GM19468 (cell line): Measurements from ENCODE around the gene SMTNL2.
"Not testable (repeated sequence)": the region's sequence is repeated elsewhere in the genome, so short reads cannot be mapped to it uniquely, and the experiment has no call there.

Experiments
- ATAC-seq: cut with Tn5 transposase; IDR thresholded peaks from one replicate; pipeline ENCODE4 v1.9.1; 2021; ENCODE audit warnings: mild to moderate bottlenecking, moderate library complexity, moderate number of reproducible peaks; ENCODE audit not compliant: unreplicated experiment; ENCODE audit errors: extremely low read depth

The SMTNL2 gene

DNA sequence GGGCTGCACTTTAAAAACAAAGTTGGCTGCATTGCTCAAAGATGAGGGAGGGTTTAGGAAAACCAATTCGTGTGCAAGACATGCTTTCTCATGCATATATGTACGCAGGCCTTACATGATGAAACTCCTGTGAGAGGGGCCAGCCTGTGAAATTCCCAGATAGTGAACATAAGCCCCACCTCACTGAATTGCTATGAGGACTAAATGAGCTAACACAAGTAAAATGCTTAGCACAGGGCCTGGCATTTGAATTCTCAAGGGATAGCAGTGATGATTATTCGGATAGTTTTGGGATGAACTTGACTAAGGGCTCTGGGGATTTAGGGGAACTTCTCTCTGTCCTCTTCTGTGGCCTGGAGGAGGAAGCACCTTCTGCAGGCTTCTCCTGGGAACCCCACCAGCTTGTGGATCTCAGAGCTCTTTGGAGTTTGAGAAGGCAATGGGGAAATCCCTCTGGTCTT lies 40.2 kb downstream of the SMTNL2 start:
- ATAC-seq, result not testable (repeated sequence)

DNA sequence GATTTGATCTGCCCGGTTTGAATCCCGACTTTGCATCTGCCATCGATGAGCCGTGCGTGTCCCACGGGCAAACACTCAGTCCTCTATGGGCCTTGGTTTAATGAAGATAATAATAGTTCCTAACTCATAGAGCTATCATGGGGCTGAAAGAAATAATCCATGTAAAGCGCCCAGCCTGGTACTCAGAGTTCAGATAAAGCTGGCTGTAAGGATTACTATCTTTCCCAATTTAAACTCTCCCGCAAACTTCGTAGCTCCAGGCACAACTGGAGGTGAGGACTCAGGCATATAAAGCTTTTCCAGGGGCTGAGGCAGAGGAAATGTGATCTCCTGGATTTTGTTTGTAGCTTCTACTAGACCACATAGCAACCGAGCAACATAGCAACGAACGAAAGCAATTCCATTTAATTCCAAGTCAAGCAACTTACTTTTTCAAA lies 40.9 kb downstream of the SMTNL2 start:
- ATAC-seq, result no peak

DNA sequence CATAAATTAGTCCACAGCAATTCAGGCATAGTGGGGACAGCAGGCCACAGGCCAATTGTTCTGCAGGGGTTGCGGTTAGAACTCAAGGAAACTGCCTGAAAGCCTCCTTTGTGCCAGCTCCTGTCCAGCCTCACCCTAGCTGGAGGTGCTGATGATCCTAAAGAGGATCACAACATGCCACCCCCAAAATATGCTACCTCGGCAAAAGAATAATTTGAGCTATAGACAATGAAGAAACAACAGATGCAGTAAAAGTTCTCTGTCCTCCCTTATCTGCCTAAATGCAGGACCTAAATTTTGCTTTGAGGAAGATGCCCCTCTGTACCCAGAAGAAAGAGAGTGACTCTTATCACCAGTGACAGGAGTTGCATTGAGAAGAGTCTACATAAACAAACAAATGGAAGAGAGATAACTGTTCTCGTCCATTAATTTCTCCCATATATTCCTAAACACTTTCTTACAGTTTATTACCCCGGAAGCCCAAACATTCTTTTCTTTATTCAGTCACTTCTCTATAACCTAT lies 42.5 kb downstream of the SMTNL2 start:
- ATAC-seq, result no peak

DNA sequence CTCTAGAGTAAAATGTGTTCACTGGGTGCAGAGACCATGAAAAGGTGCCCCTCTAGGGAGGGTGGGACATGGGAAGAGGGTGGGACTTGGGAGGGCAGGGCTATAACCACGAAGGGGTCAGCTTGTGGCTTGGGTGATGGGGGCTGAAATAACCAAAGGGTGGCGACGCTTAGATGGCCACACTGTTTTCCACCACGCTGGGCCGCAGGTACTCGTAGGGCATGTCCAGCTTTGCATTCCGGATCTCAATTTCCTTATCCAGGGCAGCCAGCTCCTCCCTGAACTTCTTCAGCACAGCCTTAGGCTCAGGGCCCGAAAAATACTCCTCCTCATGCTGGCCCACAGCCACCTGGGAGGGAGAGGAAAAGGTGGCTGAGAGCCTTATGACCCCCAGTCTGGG lies 47.1 kb downstream of the SMTNL2 start:
- ATAC-seq, result no peak

DNA sequence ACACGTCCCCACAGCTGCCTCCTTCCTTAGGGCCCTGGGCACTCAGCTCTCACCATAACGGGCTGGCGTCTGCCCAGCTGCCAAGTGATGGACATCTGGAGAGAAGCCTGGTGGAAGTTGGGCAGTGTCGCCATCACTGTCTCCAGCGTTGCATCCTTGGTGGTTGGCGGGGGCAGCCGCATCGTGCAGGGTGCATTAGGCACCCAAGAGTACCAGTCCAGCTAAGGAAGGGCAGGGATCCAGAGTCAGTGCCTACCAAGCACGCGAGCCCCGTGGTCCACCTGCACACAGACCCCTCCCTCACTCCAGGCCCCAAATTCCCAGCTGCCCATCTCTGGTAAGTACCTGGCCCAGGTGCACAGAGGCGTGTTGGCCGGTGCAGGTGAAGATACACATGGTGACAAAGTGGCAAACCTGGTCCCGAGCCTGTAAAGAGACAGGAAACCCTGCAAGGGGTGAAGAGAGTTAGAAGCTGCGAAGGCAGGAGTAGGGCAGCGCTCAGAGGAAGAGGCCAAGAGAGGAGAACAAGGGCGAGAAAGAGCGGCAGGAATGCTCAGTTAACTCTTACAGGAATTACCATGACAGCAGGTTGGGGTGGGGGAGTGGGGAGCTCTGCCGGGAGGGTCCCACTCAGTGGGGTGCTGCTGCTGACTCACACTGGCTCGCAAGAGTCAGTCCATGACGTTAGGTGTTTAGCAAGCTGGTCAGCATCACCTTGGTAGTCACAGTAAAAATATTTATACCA lies 47.7 kb downstream of the SMTNL2 start:
- no peak for ATAC-seq

DNA sequence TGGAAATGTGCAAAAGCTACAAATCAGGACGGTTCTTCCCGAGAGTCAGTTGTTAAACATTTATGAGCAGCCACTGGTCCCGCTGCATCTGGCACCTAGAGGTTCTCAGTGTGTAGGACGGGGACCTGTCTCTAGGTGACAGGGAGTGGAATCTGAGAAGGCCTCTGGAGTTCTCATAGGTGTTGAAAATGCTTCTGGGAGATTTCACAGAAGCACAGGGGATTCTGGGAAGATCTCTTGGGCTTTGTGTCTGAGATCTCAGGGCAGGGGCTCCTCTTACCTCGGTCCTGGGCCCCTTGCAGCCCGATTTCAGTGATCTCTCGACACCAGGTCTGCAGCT lies 48.2 kb downstream of the SMTNL2 start:
- no peak for ATAC-seq

DNA sequence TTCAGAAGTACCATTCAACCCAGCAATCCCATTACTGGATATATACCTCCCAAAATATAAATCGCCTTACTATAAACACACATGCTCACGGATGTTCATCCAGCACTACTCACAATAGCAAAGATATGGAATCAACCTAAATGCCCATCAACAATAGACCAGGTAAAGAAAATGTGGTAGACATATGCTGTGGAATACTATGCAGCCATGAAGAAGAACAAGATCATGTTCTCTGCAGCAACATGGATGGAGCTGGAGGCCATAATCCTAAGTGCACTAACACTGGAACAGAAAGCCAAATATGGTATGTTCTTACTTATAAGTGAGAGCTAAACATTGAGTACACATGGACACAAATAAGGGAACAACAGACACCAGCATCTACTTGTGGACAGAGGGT lies 49.3 kb downstream of the SMTNL2 start:
- ATAC-seq, result no peak

DNA sequence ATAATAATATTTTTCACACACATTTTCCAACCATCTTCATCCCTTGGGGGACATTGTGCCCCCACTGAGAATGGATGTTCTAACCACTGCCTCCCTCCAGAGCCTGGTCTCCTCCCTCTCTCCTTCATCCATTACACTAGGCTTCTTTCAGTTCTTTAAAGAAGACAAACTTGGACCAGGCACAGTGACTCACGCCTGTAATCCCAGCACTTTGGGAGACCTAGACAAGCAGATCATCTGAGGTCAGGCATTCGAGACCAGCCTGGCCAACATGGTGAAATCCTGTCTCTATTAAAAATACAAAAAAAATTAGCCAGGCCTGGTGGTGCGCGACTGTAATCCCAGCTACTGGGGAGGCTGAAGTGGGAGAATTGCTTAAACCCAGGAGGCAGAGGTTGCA lies 50.6 kb downstream of the SMTNL2 start:
- ATAC-seq, result no peak

DNA sequence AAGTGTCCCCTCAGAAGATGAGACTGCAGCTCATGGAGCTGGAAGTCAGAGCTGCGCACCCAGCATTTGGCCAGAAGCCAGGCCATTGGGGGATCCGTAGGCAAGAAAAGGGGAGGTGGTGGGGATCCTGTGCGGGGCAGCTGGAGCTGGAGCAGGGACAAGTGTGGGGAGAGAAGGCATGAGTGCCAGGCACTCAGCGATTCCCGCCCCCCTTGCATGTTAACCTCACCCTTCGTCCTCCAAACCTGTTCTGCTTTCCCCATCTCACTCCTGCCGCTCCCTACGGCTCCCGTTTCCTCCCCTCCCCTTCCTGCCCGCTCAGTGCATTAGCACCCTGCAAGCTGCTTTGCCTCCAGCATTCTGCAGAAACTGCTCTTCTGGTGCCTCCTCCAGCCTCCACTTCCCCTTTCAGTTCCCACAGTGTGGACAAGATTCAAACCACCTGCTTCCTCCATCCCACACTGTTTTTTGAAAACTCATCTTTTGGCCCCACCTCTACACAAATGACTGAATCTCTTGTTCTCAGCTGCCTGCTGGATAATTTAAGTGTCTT lies 51.6 kb downstream of the SMTNL2 start:
- ATAC-seq, result no peak

DNA sequence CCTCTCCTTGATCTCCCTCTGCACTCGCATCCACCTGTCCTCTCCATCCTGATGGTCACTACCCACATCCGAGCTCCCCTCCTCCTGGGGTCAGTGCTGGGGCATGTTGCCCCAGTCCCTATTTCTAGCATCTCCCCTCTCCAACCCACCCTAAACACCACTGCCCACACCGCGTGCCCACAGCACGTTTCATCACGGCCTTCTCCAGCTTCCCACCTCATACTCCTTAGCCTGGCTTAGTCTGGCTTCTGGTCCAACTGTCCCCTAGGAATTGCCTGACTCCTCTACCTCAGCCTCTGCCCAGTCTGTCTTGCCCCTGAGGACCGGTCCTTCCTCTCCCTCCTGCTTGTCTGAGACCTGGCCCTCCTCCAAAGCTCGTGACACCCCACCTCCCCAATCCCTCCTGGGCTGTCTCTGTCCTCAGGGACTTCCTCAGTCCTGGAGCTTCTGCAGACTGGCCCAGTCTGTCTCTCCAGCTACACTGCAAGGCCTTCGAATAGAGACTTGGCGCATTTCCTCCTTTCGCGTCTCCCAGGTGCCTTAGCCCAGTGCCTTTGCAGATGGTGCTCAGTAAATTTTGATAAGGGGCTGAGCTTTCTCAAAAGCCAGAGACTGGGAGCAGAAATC lies 52.3 kb downstream of the SMTNL2 start:
- ATAC-seq, result no peak

DNA sequence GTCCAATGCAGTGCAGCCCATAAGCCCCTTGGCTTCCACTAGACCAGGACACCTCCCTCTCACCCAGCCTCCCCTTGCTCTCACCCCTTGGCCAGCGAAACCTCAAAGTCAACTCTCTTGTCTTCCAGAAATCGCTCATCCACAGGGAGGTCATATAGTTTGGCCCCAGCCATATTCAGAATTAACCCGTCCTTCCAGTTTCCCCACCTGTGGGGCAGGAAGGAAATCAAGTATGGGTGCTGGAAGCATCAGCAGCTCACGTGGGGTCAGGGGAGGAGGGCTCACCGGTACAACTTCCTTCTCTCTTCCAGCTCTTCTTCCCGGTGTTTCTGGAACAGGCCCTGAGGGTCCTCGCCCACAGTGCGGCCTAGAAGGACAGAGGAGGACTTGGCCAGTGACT lies 54.4 kb downstream of the SMTNL2 start:
- not testable (repeated sequence) for ATAC-seq

DNA sequence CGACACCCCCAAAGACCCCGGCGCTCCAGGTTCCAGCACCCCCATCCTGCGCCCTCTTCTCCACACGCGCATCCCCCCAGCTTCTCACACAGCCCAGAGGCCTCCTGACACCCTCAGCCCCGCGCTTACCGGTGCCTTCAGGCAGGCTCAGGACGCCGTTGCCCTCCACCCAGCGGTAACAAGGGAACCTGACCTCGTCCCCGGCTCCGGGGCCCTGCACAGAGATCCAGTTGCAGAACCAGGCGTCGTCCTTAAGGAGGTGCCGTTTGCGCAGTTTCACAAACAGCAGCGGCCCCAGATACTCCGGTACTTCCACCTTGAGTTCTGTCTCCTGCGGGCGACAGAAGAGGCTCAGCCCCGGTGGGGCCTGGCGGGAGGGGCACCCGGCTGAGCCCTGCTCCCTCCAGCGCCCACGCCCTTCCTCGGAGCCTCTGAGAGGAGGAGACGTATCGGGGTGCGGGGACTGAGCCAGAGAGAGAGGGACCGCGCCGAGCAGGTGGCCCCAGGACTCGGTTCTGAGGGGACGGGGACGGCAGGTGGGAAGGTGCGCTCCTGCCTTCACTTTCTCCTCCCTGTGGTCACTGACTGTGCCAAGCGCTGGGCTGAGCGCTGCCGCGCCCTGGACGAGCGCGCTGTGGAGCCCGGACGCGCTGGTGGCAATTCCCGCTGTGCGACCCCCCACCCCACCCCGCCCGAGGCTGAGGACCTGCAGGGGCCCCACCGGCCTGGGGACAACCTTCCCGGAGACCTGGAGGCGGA lies 55.2 kb downstream of the SMTNL2 start:
- ATAC-seq, result not testable (repeated sequence)

DNA sequence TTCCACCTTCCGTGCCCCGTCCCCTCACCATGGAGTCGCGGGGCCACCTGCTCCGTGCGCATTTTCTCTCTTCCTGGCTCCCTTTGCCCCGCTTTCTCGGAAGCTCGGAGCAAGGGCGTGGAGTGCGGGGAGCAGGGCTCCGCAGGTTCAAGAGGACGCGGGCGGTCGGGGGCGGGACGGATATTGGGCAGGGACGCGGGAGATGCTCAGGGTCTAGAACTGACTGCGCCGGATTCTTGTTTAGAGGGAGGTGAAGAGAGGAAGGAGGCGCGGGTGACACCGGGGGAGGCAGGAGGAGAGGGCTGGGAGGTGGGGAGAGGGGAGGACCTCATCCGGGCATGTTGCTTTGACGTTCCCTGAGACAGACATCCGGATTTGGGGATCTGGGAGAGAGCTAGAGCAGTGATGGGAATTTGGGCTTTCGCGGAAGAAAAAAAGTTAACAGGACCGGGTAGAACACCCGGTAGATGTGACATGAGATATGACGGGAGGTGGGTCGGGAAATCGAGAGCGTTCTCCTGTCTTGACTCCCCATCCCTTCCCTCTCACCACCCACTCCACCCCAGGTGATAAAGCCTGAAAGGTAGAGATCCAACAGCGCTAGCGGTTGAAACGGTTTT lies 56.4 kb downstream of the SMTNL2 start:
- not testable (repeated sequence) for ATAC-seq

DNA sequence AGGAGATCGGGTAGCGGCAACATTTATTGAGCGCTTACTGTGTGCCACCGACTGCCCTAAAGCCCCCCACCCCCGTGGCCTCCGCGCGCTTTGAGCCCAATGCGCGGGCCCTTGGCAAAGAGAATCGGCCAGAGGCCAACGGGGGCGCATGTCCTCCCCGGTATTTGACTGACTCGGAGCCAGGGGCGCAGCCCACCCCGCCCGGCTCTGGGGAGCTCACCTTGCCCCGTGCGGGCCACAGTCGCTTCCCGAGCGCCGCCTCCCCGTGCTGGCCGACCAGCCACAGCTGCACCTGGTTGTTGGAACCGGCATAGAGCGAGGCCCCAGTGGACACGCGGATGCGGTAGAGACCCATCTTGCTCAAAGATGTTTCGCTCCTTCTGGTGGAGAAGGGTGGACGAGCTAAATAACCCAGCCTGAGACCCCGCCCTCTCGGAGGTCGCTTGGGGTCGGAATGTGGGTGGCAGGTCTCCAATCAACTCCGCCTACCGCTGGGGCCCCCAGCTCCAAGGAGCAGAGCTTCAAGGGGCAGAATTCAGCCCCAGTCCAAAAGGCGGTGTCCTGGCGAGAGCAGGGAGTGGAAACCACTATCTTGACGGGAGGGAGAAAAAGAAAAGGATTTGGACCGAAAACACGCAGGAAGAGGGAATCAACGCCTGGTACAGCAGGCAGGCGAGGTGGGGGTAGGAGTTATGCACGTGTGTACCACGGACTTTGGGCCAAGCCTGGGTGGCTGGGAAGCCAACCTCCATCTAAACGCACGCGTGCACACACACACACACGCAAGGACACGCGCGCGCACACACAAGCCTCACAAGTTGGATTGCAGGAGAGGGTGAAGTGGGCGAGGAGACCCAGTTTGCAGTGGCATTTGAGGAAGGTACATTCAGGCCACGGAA lies 57.2 kb downstream of the SMTNL2 start, which contains the start of gene ALOX15:
Gene ALOX15, minus strand, starts transcription at position 382 of the 899 bp plus-strand sequence. Its CDS starts 27 bp downstream, at position 355.
- no peak for ATAC-seq

DNA sequence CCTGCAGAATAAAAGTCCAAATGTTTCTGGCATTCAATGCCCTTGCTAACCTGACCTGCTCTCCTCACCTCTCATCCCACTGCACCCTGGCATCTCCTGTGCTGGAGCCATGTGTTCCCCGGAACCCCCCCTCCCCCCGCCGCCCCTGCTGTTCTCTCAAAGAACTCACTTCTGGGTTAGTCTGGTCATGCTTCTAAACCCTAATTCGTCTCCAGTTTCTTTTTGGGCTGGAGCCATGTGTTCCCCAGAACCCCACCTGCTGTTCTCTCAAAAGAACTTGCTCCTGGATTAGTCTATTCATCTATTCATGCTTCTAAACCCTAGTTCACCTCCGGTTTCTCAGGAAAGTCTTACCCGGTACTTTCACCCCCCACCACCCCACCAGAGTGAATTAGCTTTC lies 58.0 kb downstream of the SMTNL2 start:
- ATAC-seq, result no peak

DNA sequence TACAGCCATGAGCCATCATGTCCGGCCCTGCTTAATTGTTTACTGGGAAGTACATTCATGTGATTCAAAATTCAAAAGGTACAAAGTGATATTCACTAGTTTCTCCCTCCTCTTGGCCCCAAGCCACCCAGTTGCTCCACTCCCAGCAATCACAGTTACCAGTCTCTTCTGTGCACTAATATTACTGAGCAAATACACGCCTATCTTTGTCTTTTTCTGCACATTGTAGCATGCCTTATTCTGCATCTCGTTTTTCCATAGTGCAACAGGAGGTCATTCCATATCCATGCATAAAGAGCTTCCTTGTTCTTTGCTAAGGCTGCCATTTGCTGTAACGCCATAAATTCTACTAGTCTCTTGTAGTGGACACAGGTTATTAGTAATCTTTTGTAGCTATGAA lies 59.3 kb downstream of the SMTNL2 start:
- no peak for ATAC-seq

DNA sequence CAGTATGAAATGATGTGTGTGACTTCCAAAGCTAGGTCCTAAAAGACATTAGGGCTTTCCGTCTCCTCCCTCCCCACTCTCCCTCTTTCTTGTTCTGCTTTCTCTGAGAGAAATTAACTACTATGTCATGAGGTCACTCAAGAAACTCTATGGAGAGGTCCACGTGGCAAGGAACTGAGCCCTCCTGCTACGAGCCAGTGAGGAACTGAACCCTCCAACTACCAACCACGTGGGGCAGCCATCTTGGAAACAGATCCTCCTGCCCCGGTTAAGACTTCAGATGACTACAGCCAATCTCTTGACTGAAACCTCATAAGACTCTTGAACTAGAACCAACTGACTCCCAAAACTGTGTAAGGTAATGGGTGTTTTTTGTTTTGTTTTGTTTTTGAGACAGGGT lies 61.3 kb downstream of the SMTNL2 start:
- no peak for ATAC-seq

DNA sequence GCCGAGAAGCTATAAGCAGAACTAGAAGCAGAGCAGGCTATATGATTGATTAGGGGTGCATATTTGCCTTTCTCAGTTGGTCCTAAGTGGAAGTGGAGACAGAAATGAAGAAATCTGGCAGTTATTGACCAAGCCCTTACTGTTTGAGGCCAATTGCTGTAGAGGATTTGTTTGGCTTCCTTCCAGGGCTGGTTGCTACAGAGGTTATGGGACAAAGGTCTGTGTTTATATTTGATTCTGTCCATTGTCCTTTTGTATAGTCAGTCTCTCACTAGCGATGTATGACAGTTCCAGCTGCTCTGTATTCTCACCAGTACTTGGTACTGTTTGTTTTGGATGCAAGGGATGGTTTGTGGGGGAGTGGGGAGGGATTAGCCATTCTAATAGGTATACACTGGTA lies 64.4 kb downstream of the SMTNL2 start:
- no peak for ATAC-seq

DNA sequence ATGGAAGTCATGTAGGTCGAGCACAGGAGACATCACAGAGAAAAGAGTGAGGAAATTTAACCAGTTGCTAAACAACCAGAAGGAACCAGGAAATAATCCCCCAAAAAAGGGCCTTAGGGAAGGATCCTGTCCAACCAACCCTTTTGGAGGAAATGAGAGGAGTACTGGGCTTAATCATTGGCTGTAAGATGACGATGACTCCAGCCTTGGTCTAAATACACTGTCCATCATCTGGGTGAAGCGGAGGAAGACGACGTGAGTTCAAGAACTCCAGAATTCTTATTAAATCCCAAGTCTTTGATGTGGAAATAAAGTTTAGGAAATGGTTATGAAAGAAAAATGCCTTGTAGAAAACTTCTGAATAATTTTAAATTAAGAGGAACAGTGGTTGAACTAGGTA lies 68.7 kb downstream of the SMTNL2 start:
- no peak for ATAC-seq
